Activated CD8-positive, alpha-beta memory T cell treated with anti-CD3 and anti-CD28 coated beads for 48 hours (primary cell): ENCODE measurements around the gene RPS21.

ENCODE experiments used
- DNase-seq, 3 experiments: peaks; one replicate each; pipeline ENCODE4 v3.0.0-alpha.2; 2020; ENCODE audit warnings: low read depth in 2 of 3, low spot score in 2 of 3

The RPS21 gene

GRCh38 chr20:62377064-62377461 lies 9.8 kb upstream of the RPS21 start:
- DNase-seq, result no peak

- no peak for DNase-seq
Observed at GRCh38 chr20:62377615-62378178, 9.2 kb upstream of the RPS21 start.

GRCh38 chr20:62378215-62378614 lies 8.7 kb upstream of the RPS21 start:
- no peak for DNase-seq

- DNase-seq, result no peak
Observed at GRCh38 chr20:62381202-62381797, 5.6 kb upstream of the RPS21 start.

- no peak for DNase-seq
Observed at GRCh38 chr20:62381842-62382241, 5.1 kb upstream of the RPS21 start.

GRCh38 chr20:62382306-62383198 lies 4.4 kb upstream of the RPS21 start:
- DNase-seq, result peak in 2 of 3 experiments; percentile 54

- no peak for DNase-seq
Observed at GRCh38 chr20:62387219-62387913, 463 bp downstream of the RPS21 start.

- no peak for DNase-seq
Observed at GRCh38 chr20:62387933-62388635, 1.2 kb downstream of the RPS21 start.

GRCh38 chr20:62388839-62389600 lies 2.1 kb downstream of the RPS21 start:
- DNase-seq, result no peak

- no peak for DNase-seq
Observed at GRCh38 chr20:62389601-62390087, 2.7 kb downstream of the RPS21 start.

- no peak for DNase-seq
Observed at GRCh38 chr20:62390317-62391164, 3.6 kb downstream of the RPS21 start.

GRCh38 chr20:62391165-62392076 lies 4.5 kb downstream of the RPS21 start:
- no peak for DNase-seq

- no peak for DNase-seq
Observed at GRCh38 chr20:62392077-62392418, 5.1 kb downstream of the RPS21 start.

- DNase-seq, result no peak
Observed at GRCh38 chr20:62392621-62393334, 5.9 kb downstream of the RPS21 start.

GRCh38 chr20:62393335-62393665 lies 6.4 kb downstream of the RPS21 start:
- no peak for DNase-seq

- DNase-seq, result no peak
Observed at GRCh38 chr20:62393830-62394229, 6.9 kb downstream of the RPS21 start.
